PC-9 (cell line): Measurements from ENCODE around the gene VAV2. TPM values are rescaled to one million over a fixed set of nuclear protein-coding genes. Genes with fewer than 3 reads are reported as not detected.

ENCODE experiments used
- BruUV-seq: library from RNA; stranded (reverse); fragments of 400-500 nt; replicated peaks from 2 replicates; lab custom pipeline; 2021; lab: Mats Ljungman, UMichigan
- CTCF ChIA-PET: fragments of 300-600 bp; sonication (Branson Sonifier 250); formaldehyde crosslinking; loops from one replicate; lab custom pipeline; 2022; ENCODE audit warnings: antibody characterized with exemption; lab: Charles Lee
- POLR2A ChIA-PET: fragments of 300-600 bp; sonication (Branson Sonifier 250); formaldehyde crosslinking; loops from one replicate; lab custom pipeline; 2022; ENCODE audit warnings: antibody characterized with exemption; ENCODE audit not compliant: unreplicated experiment; lab: Charles Lee
- DNase-seq, 2 experiments: peaks; one replicate each; pipeline versions ENCODE4 v3.0.0 to v3.0.0-alpha.2; 2015 to 2022; ENCODE audit warnings: mixed read lengths in 1 of 2
- H2AFZ ChIP-seq: fragments of 200-600 bp; sonication (generic); 2 replicates; pipeline ENCODE4 v1.8.1; 2017; ENCODE audit warnings: antibody characterized with exemption
- H3F3A ChIP-seq: fragments of 200-600 bp; sonication (generic); 2 replicates; pipeline ENCODE4 v1.8.1; 2017; ENCODE audit warnings: antibody characterized with exemption, mild to moderate bottlenecking, low read depth; ENCODE audit not compliant: insufficient read depth
- H3K27ac ChIP-seq: fragments of 200-600 bp; sonication (generic); 2 replicates; pipeline ENCODE4 v1.6.1; 2016; ENCODE audit warnings: mixed run types
- H3K27me3 ChIP-seq: fragments of 200-600 bp; sonication (generic); 2 replicates; pipeline ENCODE4 v1.6.1; 2016; ENCODE audit warnings: low read depth, mixed run types; ENCODE audit not compliant: insufficient read depth
- H3K36me3 ChIP-seq: fragments of 200-600 bp; sonication (generic); 2 replicates; pipeline ENCODE4 v1.6.1; 2016; ENCODE audit warnings: low read depth, mixed run types
- H3K4me1 ChIP-seq: fragments of 200-600 bp; sonication (generic); replicated peaks from 2 replicates; pipeline ENCODE4 v1.6.1; 2016; ENCODE audit warnings: mixed run types; ENCODE audit not compliant: insufficient read depth
- H3K4me2 ChIP-seq: fragments of 200-600 bp; sonication (generic); 2 replicates; pipeline ENCODE4 v1.6.1; 2017; ENCODE audit warnings: mixed run types
- H3K4me3 ChIP-seq: fragments of 200-600 bp; sonication (generic); 2 replicates; pipeline ENCODE4 v1.6.1; 2016; ENCODE audit warnings: mixed run types
- H3K79me2 ChIP-seq: fragments of 200-600 bp; sonication (generic); 2 replicates; pipeline ENCODE4 v1.6.1; 2017; ENCODE audit warnings: low read depth, mixed run types
- H3K9me2 ChIP-seq: fragments of 200-600 bp; sonication (generic); 2 replicates; pipeline ENCODE4 v1.8.1; 2017; ENCODE audit warnings: mild to moderate bottlenecking; ENCODE audit not compliant: insufficient read depth
- H3K9me3 ChIP-seq: fragments of 200-600 bp; sonication (generic); 2 replicates; pipeline ENCODE4 v1.8.1; 2016; ENCODE audit warnings: low read depth; ENCODE audit not compliant: insufficient read depth
- H4K20me1 ChIP-seq: fragments of 200-600 bp; sonication (generic); 2 replicates; pipeline ENCODE4 v1.8.1; 2017; ENCODE audit not compliant: insufficient read depth
- EZH2 ChIP-seq: fragments of 200-600 bp; sonication (generic); IDR thresholded peaks from 2 replicates; pipeline ENCODE4 v1.8.0; 2017; ENCODE audit warnings: antibody characterized with exemption, low read depth
- intact Hi-C: fragments of 100-400 bp; cut with micrococcal nuclease; formaldehyde crosslinking; loops from one replicate; pipeline ENCODE4 v1.10.0; 2022; ENCODE audit not compliant: unreplicated experiment
- total RNA-seq: library from RNA; stranded (reverse); gene quantifications from 2 replicates; pipeline ENCODE4 v1.2.3, GENCODE V29; 2021
- TF ChIP-seq, protein P1 (sequence below): fragments of 200-600 bp; sonication (generic); conservative IDR thresholded peaks from 2 replicates; pipeline ENCODE4 v1.6.1; 2017; ENCODE audit warnings: mixed run types, antibody characterized with exemption, mild to moderate bottlenecking, moderate library complexity

VAV2 gene
- total RNA-seq, 1 experiment from 2014 or later = 36.5 TPM

DNA sequence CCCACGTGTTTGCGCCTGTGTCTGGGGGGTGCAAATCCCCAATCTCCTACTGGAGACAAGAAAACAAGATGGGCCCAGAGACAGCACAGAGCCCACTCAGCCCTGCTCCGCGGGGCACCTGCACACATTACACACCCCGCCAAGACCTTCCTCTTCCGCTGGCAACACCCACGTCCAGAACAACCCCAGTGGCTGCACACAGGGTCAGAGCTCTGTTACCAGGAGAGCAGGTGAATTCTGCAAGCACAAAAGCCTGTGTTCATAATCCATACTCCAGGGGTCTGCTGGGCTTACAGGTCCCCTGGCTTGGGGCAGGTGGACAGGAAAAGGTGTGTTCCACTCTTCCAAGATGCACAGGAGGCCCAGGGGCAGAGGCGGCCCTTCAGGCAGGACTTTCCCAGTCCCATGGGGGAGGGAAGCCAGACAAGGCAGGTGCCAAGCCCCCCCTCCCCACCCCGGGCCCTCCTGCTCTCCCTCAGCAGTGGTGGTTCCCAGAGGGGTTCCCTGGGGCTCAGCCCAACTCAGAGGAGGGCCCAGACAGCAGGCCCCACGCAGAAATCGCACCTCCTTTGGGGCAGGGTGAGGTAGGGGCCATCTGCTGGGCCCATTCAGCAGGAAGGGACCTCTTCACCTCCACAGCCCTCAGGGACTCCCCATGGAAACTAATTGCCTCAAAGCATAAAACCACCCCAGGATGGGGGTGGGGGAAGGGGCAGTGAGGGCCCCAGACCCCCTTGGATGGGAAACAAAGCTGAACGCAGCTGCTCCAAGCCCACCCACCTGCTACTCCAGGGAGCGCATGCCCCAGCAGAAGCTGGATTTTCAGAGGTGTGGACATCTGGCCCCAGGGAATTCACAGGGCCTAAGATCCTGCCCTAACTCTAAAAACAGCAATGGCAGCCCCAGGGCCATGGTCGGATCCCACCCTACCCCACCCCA is 105.3 kb downstream of the VAV2 start:
- ChIA-PET CTCF (no interaction called here), POLR2A (no interaction called here)
- no peak overlapping the region for H3K4me3 ChIP-seq
- no peaks in the 10 kb centered on the region for H3K27me3 ChIP-seq
- H3K79me2 ChIP-seq = no peaks in the 10 kb centered on the region
- no peaks in the 10 kb centered on the region for H4K20me1 ChIP-seq
- no peaks in the 10 kb centered on the region for H3K36me3 ChIP-seq
- no peak overlapping the region for H3K4me2 ChIP-seq
- no peak for TF ChIP-seq EZH2
- TF ChIP-seq, protein P1, sequence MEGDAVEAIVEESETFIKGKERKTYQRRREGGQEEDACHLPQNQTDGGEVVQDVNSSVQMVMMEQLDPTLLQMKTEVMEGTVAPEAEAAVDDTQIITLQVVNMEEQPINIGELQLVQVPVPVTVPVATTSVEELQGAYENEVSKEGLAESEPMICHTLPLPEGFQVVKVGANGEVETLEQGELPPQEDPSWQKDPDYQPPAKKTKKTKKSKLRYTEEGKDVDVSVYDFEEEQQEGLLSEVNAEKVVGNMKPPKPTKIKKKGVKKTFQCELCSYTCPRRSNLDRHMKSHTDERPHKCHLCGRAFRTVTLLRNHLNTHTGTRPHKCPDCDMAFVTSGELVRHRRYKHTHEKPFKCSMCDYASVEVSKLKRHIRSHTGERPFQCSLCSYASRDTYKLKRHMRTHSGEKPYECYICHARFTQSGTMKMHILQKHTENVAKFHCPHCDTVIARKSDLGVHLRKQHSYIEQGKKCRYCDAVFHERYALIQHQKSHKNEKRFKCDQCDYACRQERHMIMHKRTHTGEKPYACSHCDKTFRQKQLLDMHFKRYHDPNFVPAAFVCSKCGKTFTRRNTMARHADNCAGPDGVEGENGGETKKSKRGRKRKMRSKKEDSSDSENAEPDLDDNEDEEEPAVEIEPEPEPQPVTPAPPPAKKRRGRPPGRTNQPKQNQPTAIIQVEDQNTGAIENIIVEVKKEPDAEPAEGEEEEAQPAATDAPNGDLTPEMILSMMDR = no peak
- no peaks in the 10 kb centered on the region for H3K4me1 ChIP-seq
- H3K9me3 ChIP-seq = no peaks in the 10 kb centered on the region
- H2AFZ ChIP-seq = no peak overlapping the region
- no peaks in the 10 kb centered on the region for H3K9me2 ChIP-seq
- H3K27ac ChIP-seq = no peak overlapping the region
- intact Hi-C loops = no loop called here
- DNase-seq = no peak
- BruUV-seq = no TSS peak
- no peaks in the 10 kb centered on the region; the same call in 1 of the 2 replicates for H3F3A ChIP-seq

DNA sequence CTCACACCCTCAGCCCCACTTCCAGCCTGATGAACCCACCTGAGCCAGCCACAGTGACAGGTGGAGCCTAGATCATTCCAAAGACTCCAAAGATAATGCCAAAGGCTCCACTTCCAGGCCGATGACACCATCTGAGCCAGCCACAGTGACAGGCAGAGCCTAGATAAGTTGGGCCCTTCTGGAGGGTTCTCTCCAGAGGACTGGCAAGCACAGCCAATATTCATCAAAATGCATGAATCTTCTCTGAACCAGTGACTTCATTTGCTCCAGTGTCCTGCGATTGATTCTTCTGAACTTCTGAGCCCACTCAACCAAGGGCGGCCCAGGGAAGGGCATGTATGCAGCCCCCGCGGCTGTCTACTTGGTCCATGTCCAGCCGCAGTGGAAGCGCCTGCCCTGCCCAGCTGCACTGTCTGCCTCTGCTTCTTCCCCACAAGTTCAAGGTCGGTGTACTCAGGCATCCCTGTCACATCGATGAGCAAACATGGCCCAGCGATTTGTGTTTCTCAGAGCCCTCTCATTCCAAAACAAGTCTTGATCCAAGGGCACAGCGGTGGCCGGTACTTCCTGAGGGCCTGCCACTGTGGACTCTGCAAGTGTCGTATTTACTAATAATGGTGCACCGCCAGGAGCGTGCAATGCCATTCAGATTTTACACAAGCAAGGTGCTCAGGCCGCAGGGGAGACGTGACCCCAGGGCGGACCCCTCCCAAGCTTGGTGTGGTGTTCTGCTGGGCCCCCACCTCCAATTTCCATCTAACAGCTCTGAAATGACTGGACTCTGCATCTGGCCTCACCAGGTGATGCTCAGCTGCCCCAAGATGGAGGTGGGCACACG is 107.0 kb downstream of the VAV2 start:
- H3K79me2 ChIP-seq = no peaks in the 10 kb centered on the region
- POLR2A ChIA-PET = no interaction called here

More for the DNA sequence above, 107.0 kb downstream of the VAV2 start:
- Histone ChIP-seq H3K36me3 (no peaks in the 10 kb centered on the region), H3K27ac (no peak overlapping the region), H3K9me3 (no peaks in the 10 kb centered on the region), H3F3A (no peaks in the 10 kb centered on the region; the same call in 1 of the 2 replicates), H3K4me2 (no peak overlapping the region), H3K4me3 (no peak overlapping the region), H3K27me3 (no peaks in the 10 kb centered on the region), H3K9me2 (no peaks in the 10 kb centered on the region), H3K4me1 (no peaks in the 10 kb centered on the region), H4K20me1 (no peaks in the 10 kb centered on the region), H2AFZ (no peak overlapping the region)
- TF ChIP-seq, protein P1 = no peak
- no peak for TF ChIP-seq EZH2
- intact Hi-C loops = no loop called here
- CTCF ChIA-PET = no interaction called here
- no TSS peak for BruUV-seq
- DNase-seq = no peak
